ENCODE data around the gene TXNDC16.

DNA sequence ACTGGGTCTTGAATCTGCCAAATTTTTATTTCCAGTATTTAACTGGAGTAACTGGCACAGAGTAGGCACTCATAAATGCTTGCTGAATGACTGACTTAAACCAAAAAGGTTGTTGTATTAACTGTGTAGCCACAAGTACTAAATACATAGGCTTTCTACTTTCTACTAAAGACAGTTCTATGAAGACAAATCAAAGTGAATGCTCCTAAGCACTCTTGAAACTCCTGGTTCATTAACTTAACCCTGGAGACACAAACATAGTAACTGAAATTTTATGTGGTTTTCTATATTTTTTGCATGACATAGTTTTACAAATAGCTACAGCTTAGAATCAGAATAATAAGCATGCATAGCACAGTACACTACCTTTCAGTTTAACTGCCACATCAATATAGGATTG, 70.4 kb downstream of the TXNDC16 start:
- TF ChIP-seq, protein P1, sequence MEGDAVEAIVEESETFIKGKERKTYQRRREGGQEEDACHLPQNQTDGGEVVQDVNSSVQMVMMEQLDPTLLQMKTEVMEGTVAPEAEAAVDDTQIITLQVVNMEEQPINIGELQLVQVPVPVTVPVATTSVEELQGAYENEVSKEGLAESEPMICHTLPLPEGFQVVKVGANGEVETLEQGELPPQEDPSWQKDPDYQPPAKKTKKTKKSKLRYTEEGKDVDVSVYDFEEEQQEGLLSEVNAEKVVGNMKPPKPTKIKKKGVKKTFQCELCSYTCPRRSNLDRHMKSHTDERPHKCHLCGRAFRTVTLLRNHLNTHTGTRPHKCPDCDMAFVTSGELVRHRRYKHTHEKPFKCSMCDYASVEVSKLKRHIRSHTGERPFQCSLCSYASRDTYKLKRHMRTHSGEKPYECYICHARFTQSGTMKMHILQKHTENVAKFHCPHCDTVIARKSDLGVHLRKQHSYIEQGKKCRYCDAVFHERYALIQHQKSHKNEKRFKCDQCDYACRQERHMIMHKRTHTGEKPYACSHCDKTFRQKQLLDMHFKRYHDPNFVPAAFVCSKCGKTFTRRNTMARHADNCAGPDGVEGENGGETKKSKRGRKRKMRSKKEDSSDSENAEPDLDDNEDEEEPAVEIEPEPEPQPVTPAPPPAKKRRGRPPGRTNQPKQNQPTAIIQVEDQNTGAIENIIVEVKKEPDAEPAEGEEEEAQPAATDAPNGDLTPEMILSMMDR (IDR thresholded peaks at IDR 0.05; ENCODE audit: low read length) = no peak
- TF ChIP-seq EZH2 (optimal IDR thresholded peaks at IDR 0.05; ENCODE audit: low read depth, low read length) = no peak
